ENCODE data around the gene AKNA. TPM values are rescaled to one million over a fixed set of nuclear protein-coding genes. Genes with fewer than 3 reads are reported as not detected.

The AKNA gene
- total RNA-seq, 1 donor from 2014 or later = 55.0 TPM

DNA sequence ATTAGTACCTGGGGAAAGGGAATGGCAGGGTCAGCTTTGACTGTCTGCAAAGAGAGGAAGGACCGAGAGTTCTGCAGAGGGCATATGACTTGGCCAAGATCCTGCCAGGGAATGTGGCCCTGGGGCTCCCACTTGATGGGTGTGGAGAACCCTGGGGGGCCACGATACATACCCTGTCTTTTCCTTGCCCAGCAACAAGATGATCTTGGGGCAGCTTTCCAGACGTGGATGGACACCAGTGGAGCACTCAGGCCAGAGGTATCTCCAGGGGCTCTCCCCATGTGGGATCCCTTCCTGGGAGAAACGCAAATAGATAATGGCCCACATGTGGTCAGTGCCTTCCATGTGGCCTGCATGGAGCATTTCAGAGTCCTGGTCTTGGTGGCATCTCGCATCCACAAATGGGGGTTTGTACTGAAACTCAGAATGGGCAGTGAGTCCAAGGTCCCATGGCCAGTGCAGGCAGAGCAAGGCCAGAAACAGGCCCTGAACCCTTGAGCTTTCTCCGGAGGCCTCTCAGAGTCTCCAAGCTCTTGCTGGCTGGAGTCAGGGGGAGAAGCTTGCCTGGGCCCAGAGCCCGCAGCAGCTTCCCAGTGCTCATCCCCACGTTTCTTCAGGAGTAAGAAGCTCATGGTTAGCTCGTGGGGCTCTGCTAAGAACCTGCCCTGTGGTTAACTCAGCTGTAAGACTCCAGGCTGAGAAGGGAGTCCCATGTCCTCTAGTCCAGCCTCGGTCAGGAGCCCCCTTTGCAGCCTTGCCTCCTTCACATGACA, 83.2 kb downstream of the AKNA start:
- H3K27ac ChIP-seq = no peak overlapping the region
- TF ChIP-seq CTCF (IDR thresholded peaks at IDR 0.05) = no peak
- peak; percentile 85 to 89 for DNase-seq (ENCODE audit: extremely low spot score in 2 of 2)
- H3K9me3 ChIP-seq = no peaks in the 10 kb centered on the region
- H3K4me3 ChIP-seq = no peak overlapping the region
- H3K4me1 ChIP-seq = peaks cover 9% of the 10 kb centered on the region
- H3K36me3 ChIP-seq = peaks cover 0 to 19% of the 10 kb centered on the region in 2 donors
- no peaks in the 10 kb centered on the region for H3K27me3 ChIP-seq
- intact Hi-C loops (cut with DNase I) = no loop called here

- no peaks in the 10 kb centered on the region for H3K9me3 ChIP-seq
- TF ChIP-seq CTCF (IDR thresholded peaks at IDR 0.05) = no peak
- no peak for TF ChIP-seq POLR2AphosphoS5 (IDR thresholded peaks at IDR 0.05; ENCODE audit: insufficient read depth in 1 of 2, low read depth in 1 of 2)
- TF ChIP-seq POLR2A (IDR thresholded peaks at IDR 0.05) = no peak
- peaks cover 0 to 23% of the 10 kb centered on the region in 2 donors for H3K36me3 ChIP-seq
- no peak overlapping the region for H3K4me3 ChIP-seq
- H3K4me1 ChIP-seq = peaks cover 9% of the 10 kb centered on the region
- peak; percentile 52 to 72 for DNase-seq (ENCODE audit: extremely low spot score in 2 of 2)
- no peaks in the 10 kb centered on the region for H3K27me3 ChIP-seq
- H3K27ac ChIP-seq = no peak overlapping the region
- intact Hi-C loops (cut with DNase I) = no loop called here
Observed at GRCh38 chr9:114303977-114304376, 83.8 kb downstream of the AKNA start.

DNA sequence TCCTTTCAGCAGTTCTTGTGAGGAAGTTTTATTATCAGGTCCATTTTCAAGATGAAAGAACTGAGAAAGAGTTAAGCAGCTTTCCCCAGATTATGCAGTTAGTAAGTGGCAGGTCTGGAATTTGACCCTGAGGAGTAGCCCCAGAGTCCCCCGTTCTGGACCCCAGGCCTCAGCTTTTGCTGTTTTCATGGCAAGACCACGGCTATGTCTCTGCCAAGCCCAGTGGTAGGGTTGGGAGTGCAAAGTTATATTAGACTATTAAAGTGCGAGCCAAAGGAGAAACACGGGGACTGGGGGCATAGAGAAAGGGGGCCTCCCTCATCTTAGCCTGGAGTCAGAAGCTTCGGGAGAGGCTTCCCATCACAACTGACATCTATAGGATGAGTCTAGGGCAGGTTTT, 84.2 kb downstream of the AKNA start:
- peak in 1 of 2 donors; percentile 52 for DNase-seq (ENCODE audit: extremely low spot score in 2 of 2)

GRCh38 chr9:114302727-114303126, 85.1 kb downstream of the AKNA start:
- DNase-seq (ENCODE audit: extremely low spot score in 2 of 2) = peak; percentile 55 to 74
- H3K36me3 ChIP-seq = peaks cover 0 to 25% of the 10 kb centered on the region in 2 donors
- intact Hi-C loops (cut with DNase I) = no loop called here

More for the DNA sequence above, 84.2 kb downstream of the AKNA start:
- Histone ChIP-seq H3K27ac (no peak overlapping the region), H3K4me1 (peaks cover 9% of the 10 kb centered on the region), H3K4me3 (no peak overlapping the region), H3K36me3 (peaks cover 0 to 25% of the 10 kb centered on the region in 2 donors), H3K9me3 (no peaks in the 10 kb centered on the region), H3K27me3 (no peaks in the 10 kb centered on the region)
- TF ChIP-seq POLR2A (IDR thresholded peaks at IDR 0.05) (no peak), CTCF (IDR thresholded peaks at IDR 0.05) (no peak), POLR2AphosphoS5 (IDR thresholded peaks at IDR 0.05; ENCODE audit: insufficient read depth in 1 of 2, low read depth in 1 of 2) (no peak)
- intact Hi-C loops (cut with DNase I) = no loop called here

GRCh38 chr9:114301798-114302565, 85.8 kb downstream of the AKNA start:
- Histone ChIP-seq H3K4me3 (no peak overlapping the region), H3K4me1 (peaks cover 9% of the 10 kb centered on the region), H3K9me3 (no peaks in the 10 kb centered on the region), H3K27me3 (no peaks in the 10 kb centered on the region), H3K27ac (no peak overlapping the region), H3K36me3 (peaks cover 0 to 18% of the 10 kb centered on the region in 2 donors)
- DNase-seq (ENCODE audit: extremely low spot score in 2 of 2) = peak; percentile 77 to 87
- intact Hi-C loops (cut with DNase I) = no loop called here
- no peak for TF ChIP-seq CTCF (IDR thresholded peaks at IDR 0.05)
- no peak for TF ChIP-seq POLR2AphosphoS5 (IDR thresholded peaks at IDR 0.05; ENCODE audit: insufficient read depth in 1 of 2, low read depth in 1 of 2)
- no peak for TF ChIP-seq POLR2A (IDR thresholded peaks at IDR 0.05)

More at GRCh38 chr9:114302727-114303126, 85.1 kb downstream of the AKNA start:
- peaks cover 9% of the 10 kb centered on the region for H3K4me1 ChIP-seq
- no peak overlapping the region for H3K4me3 ChIP-seq
- H3K27me3 ChIP-seq = no peaks in the 10 kb centered on the region
- H3K9me3 ChIP-seq = no peaks in the 10 kb centered on the region
- TF ChIP-seq POLR2AphosphoS5 (IDR thresholded peaks at IDR 0.05; ENCODE audit: insufficient read depth in 1 of 2, low read depth in 1 of 2) = no peak
- no peak overlapping the region for H3K27ac ChIP-seq

Measured in vagina (tissue), 2 donors.